HepG2 (cell line): ENCODE measurements around the gene PTCH1. TPM values are rescaled to one million over a fixed set of nuclear protein-coding genes. Genes with fewer than 3 reads are reported as not detected.

Source experiments
- ATAC-seq: fragments of 200-7000 bp; cut with Tn5 transposase; 3 replicates; pipeline ENCODE4 v1.9.1; 2020; ENCODE audit warnings: mild to moderate bottlenecking, moderate library complexity
- BruUV-seq: library from RNA; stranded (reverse); fragments of 400-500 nt; replicated peaks from 2 replicates; lab custom pipeline; 2021; lab: Mats Ljungman, UMichigan
- CTCF ChIA-PET: fragments of 300-600 bp; formaldehyde crosslinking; extraction: SDS; loops from one replicate; lab custom pipeline; 2021; ENCODE audit warnings: low total read pairs, inconsistent platforms, low intra/inter-chr PET ratio; lab: Yijun Ruan, JAX
- POLR2A ChIA-PET: fragments of 350-600 bp; sonication (Branson Sonifier 250); formaldehyde crosslinking; loops from one replicate; lab custom pipeline; 2020; ENCODE audit warnings: antibody characterized with exemption, inconsistent platforms; lab: Yijun Ruan, JAX
- DNase-seq: peaks from one replicate; pipeline ENCODE4 v3.0.0-alpha.2; 2015; ENCODE audit warnings: low spot score
- FAIRE-seq: peaks from 3 replicates; lab custom pipeline; 2011; peaks lifted over from hg19 to GRCh38; lab: Jason Lieb, UNC
- H2AFZ ChIP-seq: one replicate; pipeline ENCODE4 v1.6.1; 2011; ENCODE audit warnings: low read length, inconsistent platforms
- H3K27ac ChIP-seq: fragments of 300-600 bp; 3 replicates; pipeline ENCODE4 v1.8.0; 2011; ENCODE audit warnings: mixed run types, mild to moderate bottlenecking, mixed read lengths, low read length, inconsistent platforms; ENCODE audit not compliant: insufficient read depth; ENCODE audit errors: extremely low read length
- H3K27me3 ChIP-seq, 2 experiments: fragments of 200-600 bp in 1 of 2; 2 replicates in 1 of 2; 3 replicates in 1 of 2; pipeline versions ENCODE4 v1.6.0 to v1.8.0; 2011; ENCODE audit warnings: low read length in 2 of 2, mild to moderate bottlenecking in 2 of 2, moderate library complexity in 2 of 2, inconsistent platforms in 1 of 2; ENCODE audit not compliant: insufficient read depth in 2 of 2, control insufficient read depth in 1 of 2
- H3K36me3 ChIP-seq, 2 experiments: fragments of 200-600 bp in 1 of 2; replicated peaks in 1 of 2; 2 replicates in 1 of 2; 3 replicates in 1 of 2; pipeline versions ENCODE4 v1.5.1 to v1.8.0; 2011; ENCODE audit warnings: low read length in 2 of 2, inconsistent platforms in 1 of 2; ENCODE audit not compliant: insufficient read depth in 2 of 2, control insufficient read depth in 1 of 2
- H3K4me1 ChIP-seq: 2 replicates; pipeline ENCODE4 v1.5.1; 2012; ENCODE audit warnings: low read length, inconsistent platforms; ENCODE audit not compliant: insufficient read depth
- H3K4me2 ChIP-seq: 2 replicates; pipeline ENCODE4 v1.6.0; 2011; ENCODE audit warnings: low read depth, low read length, inconsistent platforms
- H3K4me3 ChIP-seq, 3 experiments: fragments of 200-600 bp in 1 of 3; sonication (generic), shearing (Covaris generic) in 1 of 3; replicated peaks in 1 of 3; 2 replicates each; pipeline ENCODE4 v1.5.1; 2011 to 2016; ENCODE audit warnings: low read length in 3 of 3, inconsistent platforms in 2 of 3, low read depth in 2 of 3, mild to moderate bottlenecking in 2 of 3, control low read depth in 1 of 3, mixed read lengths in 1 of 3; ENCODE audit not compliant: insufficient read depth in 1 of 3
- H3K79me2 ChIP-seq: one replicate; pipeline ENCODE4 v1.6.1; 2011; ENCODE audit warnings: low read length, inconsistent platforms; ENCODE audit not compliant: insufficient read depth
- H3K9ac ChIP-seq: 2 replicates; pipeline ENCODE4 v1.6.0; 2011; ENCODE audit warnings: mild to moderate bottlenecking, low read depth, low read length, inconsistent platforms; ENCODE audit not compliant: insufficient read depth
- H3K9me3 ChIP-seq: 2 replicates; pipeline ENCODE4 v1.5.1; 2012; ENCODE audit warnings: mild to moderate bottlenecking, low read length
- H4K20me1 ChIP-seq: 2 replicates; pipeline ENCODE4 v1.6.0; 2011; ENCODE audit warnings: inconsistent platforms, mild to moderate bottlenecking, low read length, moderate library complexity; ENCODE audit not compliant: insufficient read depth
- BHLHE40 ChIP-seq: IDR thresholded peaks from 2 replicates; pipeline ENCODE4 v1.6.1; 2011; ENCODE audit warnings: low read length, improper control_type of control experiment
- CCDC6 ChIP-seq: sonication (generic); formaldehyde crosslinking; IDR thresholded peaks from 2 replicates; pipeline ENCODE4 v1.8.1; 2022; ENCODE audit warnings: mild to moderate bottlenecking, missing genetic modification reagents, moderate library complexity
- FOSL2 ChIP-seq: sonication (generic); formaldehyde crosslinking; IDR thresholded peaks from 2 replicates; pipeline ENCODE4 v1.4.0; 2020; ENCODE audit warnings: missing genetic modification reagents
- FOXO4 ChIP-seq: sonication (generic); formaldehyde crosslinking; conservative IDR thresholded peaks from 2 replicates; pipeline ENCODE4 v1.8.1; 2023; ENCODE audit warnings: missing genetic modification reagents
- IKZF4 ChIP-seq: sonication (generic); formaldehyde crosslinking; IDR thresholded peaks from 2 replicates; pipeline ENCODE4 v1.5.1; 2020; ENCODE audit warnings: borderline replicate concordance, mild to moderate bottlenecking, low read depth, missing genetic modification reagents; ENCODE audit errors: not compliant biosample characterization
- IRX3 ChIP-seq: sonication (generic); formaldehyde crosslinking; IDR thresholded peaks from 2 replicates; pipeline ENCODE4 v1.8.1; 2023; ENCODE audit warnings: mild to moderate bottlenecking, low read depth, missing genetic modification reagents, borderline replicate concordance
- NFE2 ChIP-seq: sonication (generic); formaldehyde crosslinking; IDR thresholded peaks from 2 replicates; pipeline ENCODE4 v1.4.0; 2020; ENCODE audit warnings: missing genetic modification reagents
- NR3C1 ChIP-seq: sonication (generic); formaldehyde crosslinking; IDR thresholded peaks from 2 replicates; pipeline ENCODE4 v1.4.0; 2020; ENCODE audit warnings: missing genetic modification reagents
- PTBP1 ChIP-seq: fragments of 200-400 bp; formaldehyde crosslinking; IDR thresholded peaks from 2 replicates; pipeline ENCODE4 v1.6.1; 2018; ENCODE audit warnings: low read length, low read depth; ENCODE audit not compliant: poor library complexity, severe bottlenecking
- REL ChIP-seq: sonication (generic); formaldehyde crosslinking; conservative IDR thresholded peaks from 2 replicates; pipeline ENCODE4 v1.8.0; 2022; ENCODE audit warnings: mild to moderate bottlenecking, missing genetic modification reagents, moderate library complexity
- SMC3 ChIP-seq: IDR thresholded peaks from 2 replicates; pipeline ENCODE4 v1.6.1; 2011; ENCODE audit warnings: low read length, improper control_type of control experiment
- SUZ12 ChIP-seq: fragments of 150-350 bp; IDR thresholded peaks from 2 replicates; pipeline ENCODE4 v1.6.1; 2014; ENCODE audit warnings: low read depth, low read length
- TFAP4 ChIP-seq: sonication (generic); IDR thresholded peaks from 2 replicates; pipeline ENCODE4 v1.6.1; 2016; ENCODE audit warnings: low read depth, borderline replicate concordance
- ZBTB3 ChIP-seq: sonication (generic); formaldehyde crosslinking; IDR thresholded peaks from 2 replicates; pipeline ENCODE4 v1.4.0; 2020; ENCODE audit warnings: low read depth, mild to moderate bottlenecking, moderate library complexity, missing genetic modification reagents, borderline replicate concordance
- ZBTB8A ChIP-seq: sonication (generic); formaldehyde crosslinking; IDR thresholded peaks from 2 replicates; pipeline ENCODE4 v1.4.0; 2020; ENCODE audit warnings: mild to moderate bottlenecking, low read depth, missing genetic modification reagents, borderline replicate concordance
- ZNF136 ChIP-seq: sonication (generic); formaldehyde crosslinking; IDR thresholded peaks from 2 replicates; pipeline ENCODE4 v1.8.1; 2022; ENCODE audit warnings: low read depth, mild to moderate bottlenecking, moderate library complexity, missing genetic modification reagents
- ZNF138 ChIP-seq: sonication (generic); formaldehyde crosslinking; IDR thresholded peaks from 2 replicates; pipeline ENCODE4 v1.5.0; 2020; ENCODE audit warnings: mild to moderate bottlenecking, low read depth, missing genetic modification reagents
- ZNF232 ChIP-seq: sonication (generic); formaldehyde crosslinking; IDR thresholded peaks from 2 replicates; pipeline ENCODE4 v1.4.0; 2020; ENCODE audit warnings: missing genetic modification reagents, borderline replicate concordance
- ZNF274 ChIP-seq: sonication (generic); formaldehyde crosslinking; IDR thresholded peaks from 2 replicates; pipeline ENCODE4 v1.5.1; 2020; ENCODE audit warnings: mild to moderate bottlenecking, missing genetic modification reagents
- ZNF367 ChIP-seq: sonication (generic); formaldehyde crosslinking; IDR thresholded peaks from 2 replicates; pipeline ENCODE4 v1.4.0; 2020; ENCODE audit warnings: missing genetic modification reagents, borderline replicate concordance
- ZNF597 ChIP-seq: sonication (generic); formaldehyde crosslinking; IDR thresholded peaks from 2 replicates; pipeline ENCODE4 v1.5.0; 2020; ENCODE audit warnings: missing genetic modification reagents
- ZNF883 ChIP-seq: sonication (generic); formaldehyde crosslinking; IDR thresholded peaks from 2 replicates; pipeline ENCODE4 v1.5.1; 2020; ENCODE audit warnings: mild to moderate bottlenecking, missing genetic modification reagents; ENCODE audit errors: not compliant biosample characterization
- WGBS: methylation state at CpG from one replicate; pipeline ENCODE4 v1.1.6; 2017; ENCODE audit warnings: low lambda C conversion rate; 5-methylcytosine and 5-hydroxymethylcytosine counted together
- in situ Hi-C: cut with HindIII; loops from 2 replicates; pipeline ENCODE4 v1.10.0; 2017; ENCODE audit warnings: low pct_unique_long_range_greater_than_20kb; ENCODE audit not compliant: extremely low pct_ligation_motif_present
- intact Hi-C: fragments of 100-400 bp; cut with micrococcal nuclease; formaldehyde crosslinking; loops from one replicate; pipeline ENCODE4 v1.10.0; 2022; ENCODE audit not compliant: unreplicated experiment
- polyA plus RNA-seq, 8 experiments: library from polyadenylated mRNA; depleted of rRNA in 3 of 8; stranded (reverse) in 7 of 8; unstranded in 1 of 8; fragments of >200 nt; fragmentation: Illumina TruSeq in 4 of 8; extraction: Trizol in 4 of 8; gene quantifications; 2 replicates each; pipeline versions ENCODE4 v1.2.1 to v1.2.3, GENCODE V29; 2011 to 2016; ENCODE audit warnings: low read depth in 4 of 8, missing spikeins in 1 of 8, mixed read lengths in 1 of 8; ENCODE audit not compliant: insufficient read depth in 1 of 8
- total RNA-seq, 5 experiments: library from RNA; depleted of rRNA; stranded (reverse); fragments of >200 nt; fragmentation: Illumina TruSeq; extraction: Trizol; gene quantifications; 2 replicates each; pipeline ENCODE4 v1.2.3, GENCODE V29; 2016; ENCODE audit warnings: low read depth in 1 of 5

Gene PTCH1
- total and polyA plus RNA-seq, 2 of the 13 experiments (the other 11 are each of a cell fraction or from before 2014, with no cell fraction given), result 2.8 to 3.9 TPM

GRCh38 chr9:95413793-95414192 is 103.0 kb downstream of the PTCH1 start (continued):
- TF ChIP-seq CCDC6 (no peak), ZNF138 (CRISPR knock-in tag) (no peak), TFAP4 (no peak), ZNF597 (no peak), REL (CRISPR knock-in tag) (no peak), NFE2 (CRISPR knock-in tag) (no peak), ZNF136 (CRISPR knock-in tag) (no peak), ZNF883 (no peak), FOSL2 (CRISPR knock-in tag) (no peak), SMC3 (no peak)
- TF ChIP-seq, all 625 proteins: peak for 0

DNA sequence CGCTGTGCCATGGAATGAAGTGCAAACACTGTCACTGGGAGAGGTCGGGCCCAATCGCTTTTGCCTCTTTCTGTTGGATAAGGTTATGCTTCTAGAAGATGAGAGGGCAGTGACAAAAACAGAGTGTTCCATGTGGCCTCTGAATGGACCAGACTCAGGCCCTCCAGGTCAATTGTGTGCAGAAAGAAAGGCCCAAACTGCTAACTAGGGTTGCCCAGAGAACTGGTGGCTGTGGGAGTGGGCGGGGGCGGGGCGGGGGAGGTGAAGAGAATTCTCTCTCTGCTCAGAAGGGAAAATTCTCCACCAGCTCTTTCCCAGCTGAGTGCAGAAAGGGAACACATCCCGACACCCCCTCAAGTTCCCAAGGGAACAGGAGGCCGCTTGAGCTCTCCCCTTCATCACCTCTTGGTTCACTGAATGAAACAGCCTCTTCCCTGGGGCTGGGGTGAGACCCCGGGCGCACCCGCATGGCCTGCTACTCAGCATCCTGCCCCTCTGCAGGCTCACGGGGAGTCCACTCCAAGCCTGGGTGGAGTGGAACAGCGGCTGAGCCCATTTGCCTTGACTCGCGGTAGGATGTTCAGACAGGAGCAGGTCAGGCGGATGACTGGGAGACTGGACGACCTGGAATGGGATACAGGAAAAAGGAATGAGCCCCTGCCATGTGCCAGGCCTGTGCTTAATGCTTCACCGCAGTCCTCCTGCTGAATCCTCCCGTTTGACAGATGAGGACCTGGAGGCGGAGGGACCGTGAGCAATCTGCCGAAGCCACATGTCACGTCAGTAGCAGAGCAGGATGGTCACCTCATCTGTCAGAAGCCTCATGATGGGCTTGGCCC is 105.5 kb downstream of the PTCH1 start:
- POLR2A ChIA-PET, result no interaction called here
- no peak overlapping the region for H3K27ac ChIP-seq
- WGBS, result 97% methylated on average over 19 of the region's 23 CpGs
- no peaks in the 10 kb centered on the region for H3K9me3 ChIP-seq
- DNase-seq (no peak), ATAC-seq (no peak), FAIRE-seq (no peak)
- H3K4me1 ChIP-seq, result peaks cover 12% of the 10 kb centered on the region
- CTCF ChIA-PET, result no interaction called here
- no peaks in the 10 kb centered on the region for H3K27me3 ChIP-seq
- no peak overlapping the region for H2AFZ ChIP-seq
- no peaks in the 10 kb centered on the region for H3K36me3 ChIP-seq
- H3K4me2 ChIP-seq, result no peak overlapping the region
- H3K9ac ChIP-seq, result no peak overlapping the region
- intact Hi-C loops (no loop called here), in situ Hi-C loops (no loop called here)
- no peaks in the 10 kb centered on the region for H4K20me1 ChIP-seq
- no TSS peak for BruUV-seq
- no peaks in the 10 kb centered on the region for H3K79me2 ChIP-seq
- no peak overlapping the region for H3K4me3 ChIP-seq
- TF ChIP-seq ZBTB8A (CRISPR knock-in tag), result no peak
- no peak for TF ChIP-seq BHLHE40
- no peak for TF ChIP-seq PTBP1
- TF ChIP-seq NR3C1 (CRISPR knock-in tag), result no peak
- no peak for TF ChIP-seq FOXO4 (CRISPR knock-in tag)
- TF ChIP-seq ZBTB3, result no peak
- no peak for TF ChIP-seq IRX3
- TF ChIP-seq ZNF232 (CRISPR knock-in tag), result no peak
- no peak for TF ChIP-seq IKZF4 (CRISPR knock-in tag)
- TF ChIP-seq ZNF367 (CRISPR knock-in tag), result no peak
- no peak for TF ChIP-seq ZNF274 (CRISPR knock-in tag)
- no peak for TF ChIP-seq SUZ12
